Measurements from ENCODE around the gene UPK3A.

The UPK3A gene

GRCh38 chr22:45331486-45331885, 46.7 kb downstream of the UPK3A start:
- no peak for DNase-seq
- Histone ChIP-seq H3K4me2 (ENCODE audit: low read depth, low read length) (no peak overlapping the region), H4K20me1 (ENCODE audit: insufficient read depth, low read length) (no peaks in the 10 kb centered on the region), H2AFZ (ENCODE audit: low read length) (no peak overlapping the region), H3K9me2 (replicated peaks; ENCODE audit: insufficient read depth, low read length) (no peaks in the 10 kb centered on the region), H3K79me2 (ENCODE audit: low read length) (no peaks in the 10 kb centered on the region), H3F3A (ENCODE audit: insufficient read depth, low read length) (no peaks in the 10 kb centered on the region), H3K27me3 (replicated peaks; ENCODE audit: insufficient read depth, low read length) (no peaks in the 10 kb centered on the region), H3K27ac (ENCODE audit: low read length) (no peak overlapping the region), H3K4me1 (ENCODE audit: low read length) (no peaks in the 10 kb centered on the region), H3K36me3 (replicated peaks; ENCODE audit: insufficient read depth, low read length) (peaks cover 3% of the 10 kb centered on the region; the same call in 1 of the 2 replicates), H3K9me3 (replicated peaks; ENCODE audit: insufficient read depth, low read length) (no peaks in the 10 kb centered on the region), H3K4me3 (ENCODE audit: low read length) (no peak overlapping the region), H3K9ac (ENCODE audit: low read length) (no peak overlapping the region)
- TF ChIP-seq CTCF (IDR thresholded peaks at IDR 0.05; ENCODE audit: low read length) (no peak), EZH2phosphoT487 (IDR thresholded peaks at IDR 0.05; ENCODE audit: low read length) (no peak), EZH2 (optimal IDR thresholded peaks at IDR 0.05; ENCODE audit: low read depth, low read length) (no peak)

DNA sequence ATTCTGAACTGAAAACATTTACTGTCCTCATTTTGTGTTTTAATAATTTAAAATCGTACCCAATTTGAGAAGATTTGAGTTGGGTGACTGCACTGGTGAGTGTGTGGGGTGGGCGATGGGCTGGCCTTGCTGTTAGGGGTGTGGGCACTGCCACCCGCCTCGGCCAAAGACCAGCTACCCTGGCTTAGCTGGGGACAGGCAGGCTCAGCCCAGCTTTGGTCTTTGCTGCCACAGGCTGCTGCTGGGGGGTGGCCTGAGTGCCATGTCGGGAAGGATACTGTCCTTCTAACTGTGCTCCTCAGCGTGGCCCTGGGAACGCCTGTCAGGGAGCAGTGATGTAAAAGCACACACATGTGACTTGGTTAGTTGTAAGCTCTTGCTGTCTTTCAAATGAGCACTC, 47.3 kb downstream of the UPK3A start:
- Histone ChIP-seq H3K9me3 (replicated peaks; ENCODE audit: insufficient read depth, low read length) (no peaks in the 10 kb centered on the region), H4K20me1 (ENCODE audit: insufficient read depth, low read length) (no peaks in the 10 kb centered on the region), H3K9ac (ENCODE audit: low read length) (no peak overlapping the region), H3K4me3 (ENCODE audit: low read length) (no peak overlapping the region), H3K36me3 (replicated peaks; ENCODE audit: insufficient read depth, low read length) (peaks cover 3% of the 10 kb centered on the region; the same call in 1 of the 2 replicates), H3F3A (ENCODE audit: insufficient read depth, low read length) (no peaks in the 10 kb centered on the region), H3K27ac (ENCODE audit: low read length) (no peak overlapping the region), H3K9me2 (replicated peaks; ENCODE audit: insufficient read depth, low read length) (no peaks in the 10 kb centered on the region), H3K79me2 (ENCODE audit: low read length) (no peaks in the 10 kb centered on the region), H3K4me2 (ENCODE audit: low read depth, low read length) (no peak overlapping the region), H2AFZ (ENCODE audit: low read length) (no peak overlapping the region), H3K27me3 (replicated peaks; ENCODE audit: insufficient read depth, low read length) (no peaks in the 10 kb centered on the region), H3K4me1 (ENCODE audit: low read length) (no peaks in the 10 kb centered on the region)
- no peak for DNase-seq
- TF ChIP-seq CTCF (IDR thresholded peaks at IDR 0.05; ENCODE audit: low read length) = no peak
- TF ChIP-seq EZH2 (optimal IDR thresholded peaks at IDR 0.05; ENCODE audit: low read depth, low read length) = no peak
- TF ChIP-seq EZH2phosphoT487 (IDR thresholded peaks at IDR 0.05; ENCODE audit: low read length) = no peak

DNA sequence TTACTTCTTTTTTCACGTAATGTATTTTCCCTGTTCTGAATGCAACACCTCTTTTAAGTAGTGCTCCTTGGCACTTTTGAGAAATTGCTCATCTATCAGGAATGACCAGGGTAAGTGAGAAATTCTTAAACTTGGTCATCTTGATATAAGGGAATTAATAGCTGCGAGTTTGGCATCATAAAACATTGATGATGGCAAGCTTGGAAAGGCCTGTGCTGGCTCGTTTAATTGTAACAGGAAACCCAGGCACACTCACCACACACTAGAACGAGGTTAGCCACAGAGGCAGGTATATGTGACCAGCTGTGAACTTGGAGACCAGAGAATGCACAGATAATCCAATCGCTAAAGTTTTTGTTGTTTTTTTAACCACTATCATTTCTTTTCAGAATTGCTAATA, 49.3 kb downstream of the UPK3A start:
- Histone ChIP-seq H3K9me2 (replicated peaks; ENCODE audit: insufficient read depth, low read length) (no peaks in the 10 kb centered on the region), H3K4me3 (ENCODE audit: low read length) (no peak overlapping the region), H3K9ac (ENCODE audit: low read length) (no peak overlapping the region), H3K9me3 (replicated peaks; ENCODE audit: insufficient read depth, low read length) (no peaks in the 10 kb centered on the region), H3K27me3 (replicated peaks; ENCODE audit: insufficient read depth, low read length) (no peaks in the 10 kb centered on the region), H3F3A (ENCODE audit: insufficient read depth, low read length) (no peaks in the 10 kb centered on the region), H3K36me3 (replicated peaks; ENCODE audit: insufficient read depth, low read length) (peaks cover 3% of the 10 kb centered on the region; the same call in 1 of the 2 replicates), H2AFZ (ENCODE audit: low read length) (no peak overlapping the region), H3K4me2 (ENCODE audit: low read depth, low read length) (no peak overlapping the region), H3K27ac (ENCODE audit: low read length) (no peak overlapping the region), H3K79me2 (ENCODE audit: low read length) (no peaks in the 10 kb centered on the region), H3K4me1 (ENCODE audit: low read length) (no peaks in the 10 kb centered on the region), H4K20me1 (ENCODE audit: insufficient read depth, low read length) (no peaks in the 10 kb centered on the region)
- TF ChIP-seq EZH2 (optimal IDR thresholded peaks at IDR 0.05; ENCODE audit: low read depth, low read length) (no peak), CTCF (IDR thresholded peaks at IDR 0.05; ENCODE audit: low read length) (no peak), EZH2phosphoT487 (IDR thresholded peaks at IDR 0.05; ENCODE audit: low read length) (no peak)
- no peak for DNase-seq

All from MM.1S (cell line).